WTC11 (cell line): Measurements from ENCODE around the gene DAP3. TPM values are rescaled to one million over a fixed set of nuclear protein-coding genes. Genes with fewer than 3 reads are reported as not detected.
"Not testable (repeated sequence)": the region's sequence is repeated elsewhere in the genome, so short reads cannot be mapped to it uniquely, and the experiment has no call there.

ENCODE experiments used
- ATAC-seq: fragments of 200-7000 bp; cut with Tn5 transposase; 2 replicates; pipeline ENCODE4 v1.10.0; 2021; ENCODE audit warnings: mild to moderate bottlenecking, moderate library complexity
- CTCF ChIA-PET: fragments of 300-600 bp; sonication (Branson Sonifier 250); formaldehyde crosslinking; loops from one replicate; lab custom pipeline; 2021; ENCODE audit warnings: antibody characterized with exemption; lab: Charles Lee
- POLR2A ChIA-PET: fragments of 350-600 bp; sonication (Branson Sonifier 250); formaldehyde crosslinking; loops from one replicate; lab custom pipeline; 2021; ENCODE audit warnings: antibody characterized with exemption; lab: Charles Lee
- DNase-seq: peaks from one replicate; pipeline ENCODE4 v3.0.0; 2021; ENCODE audit warnings: low spot score
- H3K27ac Mint-ChIP-seq: 2 replicates; pipeline ENCODE4 v1.8.0; 2021; ENCODE audit warnings: mixed read lengths
- H3K27me3 Mint-ChIP-seq: 2 replicates; pipeline ENCODE4 v1.8.0; 2021; ENCODE audit warnings: low read depth, mild to moderate bottlenecking, moderate library complexity, mixed read lengths
- H3K36me3 Mint-ChIP-seq: 2 replicates; pipeline ENCODE4 v1.8.0; 2021; ENCODE audit warnings: mixed read lengths
- H3K4me1 Mint-ChIP-seq: 2 replicates; pipeline ENCODE4 v1.8.0; 2022; ENCODE audit warnings: mixed read lengths
- H3K4me3 Mint-ChIP-seq: 2 replicates; pipeline ENCODE4 v1.8.0; 2021; ENCODE audit warnings: mild to moderate bottlenecking, moderate library complexity, mixed read lengths
- H3K9me3 Mint-ChIP-seq: 2 replicates; pipeline ENCODE4 v1.8.0; 2021; ENCODE audit warnings: mixed read lengths
- CREM ChIP-seq: sonication (generic); formaldehyde crosslinking; IDR thresholded peaks from 2 replicates; pipeline ENCODE4 v1.8.1; 2022; ENCODE audit warnings: mild to moderate bottlenecking, missing genetic modification reagents, moderate library complexity
- NR3C1 ChIP-seq: sonication (generic); formaldehyde crosslinking; conservative IDR thresholded peaks from 2 replicates; pipeline ENCODE4 v1.8.1; 2023; ENCODE audit warnings: low read depth, mild to moderate bottlenecking, missing genetic modification reagents
- SMAD3 ChIP-seq: sonication (generic); formaldehyde crosslinking; IDR thresholded peaks from 2 replicates; pipeline ENCODE4 v1.8.0; 2022; ENCODE audit warnings: missing genetic modification reagents, mild to moderate bottlenecking, borderline replicate concordance
- ZNF121 ChIP-seq: sonication (generic); formaldehyde crosslinking; IDR thresholded peaks from 2 replicates; pipeline ENCODE4 v1.8.0; 2023; ENCODE audit warnings: missing genetic modification reagents
- ZNF423 ChIP-seq: fragments of 250-450 bp; sonication (Bioruptor Pico); IDR thresholded peaks from 2 replicates; pipeline ENCODE4 v2.1.2; 2022; ENCODE audit warnings: mild to moderate bottlenecking, moderate library complexity
- total RNA-seq: library from RNA; stranded (reverse); gene quantifications from 3 replicates; pipeline ENCODE4 v1.2.3, GENCODE V29; 2021
- TF ChIP-seq, protein P1 (sequence below): fragments of 250-450 bp; sonication (Bioruptor Pico); IDR thresholded peaks from 2 replicates; pipeline ENCODE4 v1.8.0; 2021; ENCODE audit warnings: mild to moderate bottlenecking
- TF ChIP-seq, protein P2 (sequence below): sonication (generic); formaldehyde crosslinking; IDR thresholded peaks from 2 replicates; pipeline ENCODE4 v1.8.0; 2023; ENCODE audit warnings: mild to moderate bottlenecking, missing genetic modification reagents
- TF ChIP-seq, protein P3 (sequence below): fragments of 250-450 bp; sonication (Bioruptor Pico); IDR thresholded peaks from 2 replicates; pipeline ENCODE4 v1.9.0; 2021; ENCODE audit warnings: moderate library complexity, mild to moderate bottlenecking, inconsistent platforms, borderline replicate concordance
- TF ChIP-seq, protein P4 (sequence below): sonication (generic); formaldehyde crosslinking; IDR thresholded peaks from 2 replicates; pipeline ENCODE4 v1.8.1; 2023; ENCODE audit warnings: mild to moderate bottlenecking, missing genetic modification reagents, moderate library complexity
- TF ChIP-seq, protein P5 (sequence below): sonication (generic); formaldehyde crosslinking; IDR thresholded peaks from 2 replicates; pipeline ENCODE4 v1.8.1; 2022; ENCODE audit warnings: low read depth, mild to moderate bottlenecking, moderate library complexity, missing genetic modification reagents, borderline replicate concordance
- TF ChIP-seq, protein P6 (sequence below): sonication (generic); formaldehyde crosslinking; IDR thresholded peaks from 2 replicates; pipeline ENCODE4 v1.8.1; 2022; ENCODE audit warnings: low read depth, missing genetic modification reagents, borderline replicate concordance
- TF ChIP-seq, protein P7 (sequence below): sonication (generic); formaldehyde crosslinking; conservative IDR thresholded peaks from 2 replicates; pipeline ENCODE4 v1.8.1; 2022; ENCODE audit warnings: mild to moderate bottlenecking, missing genetic modification reagents

Gene DAP3
- total RNA-seq, 1 experiment from 2014 or later = 109 TPM

DNA sequence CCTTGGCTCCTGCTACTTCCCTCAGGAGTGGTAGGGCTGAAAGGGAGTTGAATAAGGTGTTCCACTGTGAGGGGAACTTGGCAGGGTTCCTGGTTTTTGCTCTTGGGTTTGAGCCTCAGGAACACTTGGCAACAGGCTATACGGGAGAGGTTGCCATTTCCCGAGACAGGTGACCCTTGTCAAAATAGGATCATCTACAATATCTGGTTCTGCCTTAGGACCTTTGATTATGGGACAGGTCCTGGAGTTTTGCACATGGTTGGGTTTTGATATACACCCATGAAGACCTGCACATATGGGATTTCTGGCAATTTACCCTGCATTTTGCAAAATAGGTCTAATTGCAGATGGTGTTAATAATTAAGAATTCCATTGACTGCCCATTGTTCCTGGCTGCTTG lies 31.4 kb upstream of the DAP3 start:
- H3K27me3 Mint-ChIP-seq = peaks cover 30% of the 10 kb centered on the region
- no peak for TF ChIP-seq ZNF121 (CRISPR knock-in tag)
- TF ChIP-seq, protein P1, sequence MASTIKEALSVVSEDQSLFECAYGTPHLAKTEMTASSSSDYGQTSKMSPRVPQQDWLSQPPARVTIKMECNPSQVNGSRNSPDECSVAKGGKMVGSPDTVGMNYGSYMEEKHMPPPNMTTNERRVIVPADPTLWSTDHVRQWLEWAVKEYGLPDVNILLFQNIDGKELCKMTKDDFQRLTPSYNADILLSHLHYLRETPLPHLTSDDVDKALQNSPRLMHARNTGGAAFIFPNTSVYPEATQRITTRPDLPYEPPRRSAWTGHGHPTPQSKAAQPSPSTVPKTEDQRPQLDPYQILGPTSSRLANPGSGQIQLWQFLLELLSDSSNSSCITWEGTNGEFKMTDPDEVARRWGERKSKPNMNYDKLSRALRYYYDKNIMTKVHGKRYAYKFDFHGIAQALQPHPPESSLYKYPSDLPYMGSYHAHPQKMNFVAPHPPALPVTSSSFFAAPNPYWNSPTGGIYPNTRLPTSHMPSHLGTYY (CRISPR knock-in tag) = no peak
- TF ChIP-seq, protein P2, sequence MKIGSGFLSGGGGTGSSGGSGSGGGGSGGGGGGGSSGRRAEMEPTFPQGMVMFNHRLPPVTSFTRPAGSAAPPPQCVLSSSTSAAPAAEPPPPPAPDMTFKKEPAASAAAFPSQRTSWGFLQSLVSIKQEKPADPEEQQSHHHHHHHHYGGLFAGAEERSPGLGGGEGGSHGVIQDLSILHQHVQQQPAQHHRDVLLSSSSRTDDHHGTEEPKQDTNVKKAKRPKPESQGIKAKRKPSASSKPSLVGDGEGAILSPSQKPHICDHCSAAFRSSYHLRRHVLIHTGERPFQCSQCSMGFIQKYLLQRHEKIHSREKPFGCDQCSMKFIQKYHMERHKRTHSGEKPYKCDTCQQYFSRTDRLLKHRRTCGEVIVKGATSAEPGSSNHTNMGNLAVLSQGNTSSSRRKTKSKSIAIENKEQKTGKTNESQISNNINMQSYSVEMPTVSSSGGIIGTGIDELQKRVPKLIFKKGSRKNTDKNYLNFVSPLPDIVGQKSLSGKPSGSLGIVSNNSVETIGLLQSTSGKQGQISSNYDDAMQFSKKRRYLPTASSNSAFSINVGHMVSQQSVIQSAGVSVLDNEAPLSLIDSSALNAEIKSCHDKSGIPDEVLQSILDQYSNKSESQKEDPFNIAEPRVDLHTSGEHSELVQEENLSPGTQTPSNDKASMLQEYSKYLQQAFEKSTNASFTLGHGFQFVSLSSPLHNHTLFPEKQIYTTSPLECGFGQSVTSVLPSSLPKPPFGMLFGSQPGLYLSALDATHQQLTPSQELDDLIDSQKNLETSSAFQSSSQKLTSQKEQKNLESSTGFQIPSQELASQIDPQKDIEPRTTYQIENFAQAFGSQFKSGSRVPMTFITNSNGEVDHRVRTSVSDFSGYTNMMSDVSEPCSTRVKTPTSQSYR (CRISPR knock-in tag) = no peak
- H3K27ac Mint-ChIP-seq = no peak overlapping the region
- CTCF ChIA-PET = no interaction called here
- H3K4me1 Mint-ChIP-seq = no peaks in the 10 kb centered on the region
- no peak overlapping the region for H3K4me3 Mint-ChIP-seq
- peaks cover 38% of the 10 kb centered on the region for H3K36me3 Mint-ChIP-seq
- DNase-seq (no peak), ATAC-seq (no peak)
- H3K9me3 Mint-ChIP-seq = no peaks in the 10 kb centered on the region
- POLR2A ChIA-PET = no interaction called here

DNA sequence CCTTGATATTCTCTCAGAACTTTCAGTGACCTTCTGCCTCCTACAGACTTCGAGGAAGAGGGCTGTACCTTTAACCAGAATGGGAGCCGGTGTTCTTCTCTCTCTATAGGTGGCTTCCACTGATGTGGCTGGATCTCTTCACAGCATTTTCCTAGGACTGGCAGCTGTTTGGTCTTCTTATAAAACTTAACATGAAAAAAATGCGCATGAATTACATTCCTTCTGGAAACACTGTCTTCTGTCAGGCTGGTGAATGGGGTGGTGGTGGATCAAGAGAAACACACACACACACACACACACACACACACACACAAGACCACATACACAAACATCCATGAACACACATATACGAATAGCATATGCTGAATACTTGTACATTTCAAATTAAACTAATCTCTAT lies 27.7 kb upstream of the DAP3 start:
- H3K27me3 Mint-ChIP-seq, DNase-seq, CTCF ChIA-PET, H3K27ac Mint-ChIP-seq, ATAC-seq, H3K9me3 Mint-ChIP-seq, POLR2A ChIA-PET, H3K4me1 Mint-ChIP-seq, H3K4me3 Mint-ChIP-seq: not testable (repeated sequence)
- peaks cover 67% of the 10 kb centered on the region for H3K36me3 Mint-ChIP-seq

DNA sequence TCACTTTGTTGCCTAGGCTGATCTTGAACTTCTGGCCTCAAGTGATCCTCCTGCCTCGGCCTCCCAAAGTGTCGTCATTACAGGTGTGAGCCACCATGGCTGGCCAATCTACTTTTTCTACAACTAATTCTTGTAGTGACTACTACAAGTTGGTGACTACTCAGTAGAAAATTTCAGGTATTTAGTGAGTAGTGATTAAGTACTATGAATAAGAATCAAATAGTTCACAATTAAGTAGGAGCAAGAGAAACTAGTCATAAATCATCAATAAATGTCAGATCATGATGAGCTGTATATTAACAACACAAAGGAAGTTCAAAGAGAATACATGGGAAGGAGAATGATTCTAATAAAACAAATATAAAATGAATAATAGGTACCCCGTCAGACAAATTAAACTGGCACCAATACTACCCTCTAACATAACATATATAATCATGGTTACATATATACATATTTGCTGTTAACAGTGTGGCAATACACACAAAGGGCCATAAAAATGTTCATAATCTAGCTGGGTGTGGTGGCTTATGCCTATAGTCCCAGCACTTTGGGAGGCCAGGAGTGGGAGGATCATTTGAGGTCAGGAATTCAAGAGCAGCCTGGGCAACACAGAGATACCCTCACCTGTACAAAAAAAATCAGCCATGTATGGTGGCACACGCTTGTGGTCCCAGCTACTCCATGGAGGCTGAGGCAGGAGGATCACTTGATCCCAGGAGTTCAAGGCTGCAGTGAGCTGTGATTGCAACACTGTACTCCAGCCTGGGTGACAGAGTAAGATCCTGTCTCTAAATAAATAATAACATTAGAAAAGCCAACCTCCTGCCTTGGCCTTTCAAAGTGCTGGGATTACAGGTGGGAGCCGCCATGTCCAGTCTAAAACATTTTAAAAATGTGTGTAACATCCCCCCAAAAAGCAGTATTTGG lies 19.4 kb upstream of the DAP3 start:
- no peaks in the 10 kb centered on the region for H3K27me3 Mint-ChIP-seq
- TF ChIP-seq, protein P3, sequence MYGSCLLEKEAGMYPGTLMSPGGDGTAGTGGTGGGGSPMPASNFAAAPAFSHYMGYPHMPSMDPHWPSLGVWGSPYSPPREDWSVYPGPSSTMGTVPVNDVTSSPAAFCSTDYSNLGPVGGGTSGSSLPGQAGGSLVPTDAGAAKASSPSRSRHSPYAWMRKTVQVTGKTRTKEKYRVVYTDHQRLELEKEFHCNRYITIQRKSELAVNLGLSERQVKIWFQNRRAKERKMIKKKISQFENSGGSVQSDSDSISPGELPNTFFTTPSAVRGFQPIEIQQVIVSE (CRISPR knock-in tag) = no peak
- TF ChIP-seq, protein P4, sequence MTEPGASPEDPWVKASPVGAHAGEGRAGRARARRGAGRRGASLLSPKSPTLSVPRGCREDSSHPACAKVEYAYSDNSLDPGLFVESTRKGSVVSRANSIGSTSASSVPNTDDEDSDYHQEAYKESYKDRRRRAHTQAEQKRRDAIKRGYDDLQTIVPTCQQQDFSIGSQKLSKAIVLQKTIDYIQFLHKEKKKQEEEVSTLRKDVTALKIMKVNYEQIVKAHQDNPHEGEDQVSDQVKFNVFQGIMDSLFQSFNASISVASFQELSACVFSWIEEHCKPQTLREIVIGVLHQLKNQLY (CRISPR knock-in tag) = no peak
- TF ChIP-seq SMAD3 (CRISPR knock-in tag) = no peak
- no peak for TF ChIP-seq ZNF423 (CRISPR knock-in tag)
- TF ChIP-seq CREM (CRISPR knock-in tag) = no peak
- TF ChIP-seq, protein P5, sequence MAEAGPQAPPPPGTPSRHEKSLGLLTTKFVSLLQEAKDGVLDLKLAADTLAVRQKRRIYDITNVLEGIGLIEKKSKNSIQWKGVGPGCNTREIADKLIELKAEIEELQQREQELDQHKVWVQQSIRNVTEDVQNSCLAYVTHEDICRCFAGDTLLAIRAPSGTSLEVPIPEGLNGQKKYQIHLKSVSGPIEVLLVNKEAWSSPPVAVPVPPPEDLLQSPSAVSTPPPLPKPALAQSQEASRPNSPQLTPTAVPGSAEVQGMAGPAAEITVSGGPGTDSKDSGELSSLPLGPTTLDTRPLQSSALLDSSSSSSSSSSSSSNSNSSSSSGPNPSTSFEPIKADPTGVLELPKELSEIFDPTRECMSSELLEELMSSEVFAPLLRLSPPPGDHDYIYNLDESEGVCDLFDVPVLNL = no peak
- TF ChIP-seq, protein P2 (CRISPR knock-in tag) = no peak
- no peak for TF ChIP-seq ZNF121 (CRISPR knock-in tag)
- TF ChIP-seq, protein P6, sequence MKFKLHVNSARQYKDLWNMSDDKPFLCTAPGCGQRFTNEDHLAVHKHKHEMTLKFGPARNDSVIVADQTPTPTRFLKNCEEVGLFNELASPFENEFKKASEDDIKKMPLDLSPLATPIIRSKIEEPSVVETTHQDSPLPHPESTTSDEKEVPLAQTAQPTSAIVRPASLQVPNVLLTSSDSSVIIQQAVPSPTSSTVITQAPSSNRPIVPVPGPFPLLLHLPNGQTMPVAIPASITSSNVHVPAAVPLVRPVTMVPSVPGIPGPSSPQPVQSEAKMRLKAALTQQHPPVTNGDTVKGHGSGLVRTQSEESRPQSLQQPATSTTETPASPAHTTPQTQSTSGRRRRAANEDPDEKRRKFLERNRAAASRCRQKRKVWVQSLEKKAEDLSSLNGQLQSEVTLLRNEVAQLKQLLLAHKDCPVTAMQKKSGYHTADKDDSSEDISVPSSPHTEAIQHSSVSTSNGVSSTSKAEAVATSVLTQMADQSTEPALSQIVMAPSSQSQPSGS (CRISPR knock-in tag) = no peak
- no peak for TF ChIP-seq NR3C1 (CRISPR knock-in tag)
- TF ChIP-seq, protein P7, sequence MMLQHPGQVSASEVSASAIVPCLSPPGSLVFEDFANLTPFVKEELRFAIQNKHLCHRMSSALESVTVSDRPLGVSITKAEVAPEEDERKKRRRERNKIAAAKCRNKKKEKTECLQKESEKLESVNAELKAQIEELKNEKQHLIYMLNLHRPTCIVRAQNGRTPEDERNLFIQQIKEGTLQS (CRISPR knock-in tag) = no peak
- H3K9me3 Mint-ChIP-seq = no peaks in the 10 kb centered on the region
- no peak overlapping the region for H3K27ac Mint-ChIP-seq
- no peaks in the 10 kb centered on the region for H3K4me1 Mint-ChIP-seq
- DNase-seq (no peak), ATAC-seq (no peak)
- CTCF ChIA-PET = no interaction called here
- peaks cover 79% of the 10 kb centered on the region for H3K36me3 Mint-ChIP-seq
- no peak overlapping the region for H3K4me3 Mint-ChIP-seq
- POLR2A ChIA-PET = no interaction called here
